ENCODE results near the gene NDE1. TPM values are rescaled to one million over a fixed set of nuclear protein-coding genes. Genes with fewer than 3 reads are reported as not detected.
A peak's percentile ranks its signal among the peaks of the same experiment; 100 is the strongest.

The NDE1 gene
- polyA plus RNA-seq, 1 experiment = 25.6 TPM

DNA sequence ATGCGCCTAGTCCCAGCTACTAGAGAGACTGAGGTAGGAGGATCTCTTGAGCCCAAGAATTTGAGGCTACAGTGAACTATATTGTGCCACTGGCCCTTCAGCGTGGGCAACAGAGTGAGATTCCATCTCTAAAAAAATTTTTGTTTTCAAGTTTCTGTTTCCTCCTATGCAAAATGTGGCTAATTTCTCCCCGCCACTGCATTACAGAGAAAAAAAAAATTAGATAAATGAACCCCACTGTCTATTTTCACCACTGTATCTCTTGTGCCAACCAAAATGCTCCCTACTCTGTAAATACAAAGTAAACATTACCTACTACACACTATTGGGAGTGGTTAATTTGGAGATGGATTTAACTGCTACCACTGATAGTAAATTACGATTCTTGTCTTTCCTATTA, 9.1 kb upstream of the NDE1 start:
- no peak for DNase-seq (ENCODE audit: low read depth)
- no peak overlapping the region for H3K4me3 ChIP-seq (ENCODE audit: low read depth, low read length)
- TF ChIP-seq, protein P1, sequence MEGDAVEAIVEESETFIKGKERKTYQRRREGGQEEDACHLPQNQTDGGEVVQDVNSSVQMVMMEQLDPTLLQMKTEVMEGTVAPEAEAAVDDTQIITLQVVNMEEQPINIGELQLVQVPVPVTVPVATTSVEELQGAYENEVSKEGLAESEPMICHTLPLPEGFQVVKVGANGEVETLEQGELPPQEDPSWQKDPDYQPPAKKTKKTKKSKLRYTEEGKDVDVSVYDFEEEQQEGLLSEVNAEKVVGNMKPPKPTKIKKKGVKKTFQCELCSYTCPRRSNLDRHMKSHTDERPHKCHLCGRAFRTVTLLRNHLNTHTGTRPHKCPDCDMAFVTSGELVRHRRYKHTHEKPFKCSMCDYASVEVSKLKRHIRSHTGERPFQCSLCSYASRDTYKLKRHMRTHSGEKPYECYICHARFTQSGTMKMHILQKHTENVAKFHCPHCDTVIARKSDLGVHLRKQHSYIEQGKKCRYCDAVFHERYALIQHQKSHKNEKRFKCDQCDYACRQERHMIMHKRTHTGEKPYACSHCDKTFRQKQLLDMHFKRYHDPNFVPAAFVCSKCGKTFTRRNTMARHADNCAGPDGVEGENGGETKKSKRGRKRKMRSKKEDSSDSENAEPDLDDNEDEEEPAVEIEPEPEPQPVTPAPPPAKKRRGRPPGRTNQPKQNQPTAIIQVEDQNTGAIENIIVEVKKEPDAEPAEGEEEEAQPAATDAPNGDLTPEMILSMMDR (IDR thresholded peaks at IDR 0.05; ENCODE audit: insufficient read depth, low read depth, low read length) = no peak
- ChIA-PET POLR2A (no interaction called here), CTCF (interaction anchor here (0.6 kb wide), 1 partner anchor 431 kb away, joined by 3 read pairs; no protein-coding TSS in a partner anchor)
- no peaks in the 10 kb centered on the region for H3K27me3 ChIP-seq (ENCODE audit: control insufficient read depth, insufficient read depth, low read length)
- H3K36me3 ChIP-seq (ENCODE audit: control insufficient read depth, insufficient read depth, low read length) = peaks cover 5% of the 10 kb centered on the region

DNA sequence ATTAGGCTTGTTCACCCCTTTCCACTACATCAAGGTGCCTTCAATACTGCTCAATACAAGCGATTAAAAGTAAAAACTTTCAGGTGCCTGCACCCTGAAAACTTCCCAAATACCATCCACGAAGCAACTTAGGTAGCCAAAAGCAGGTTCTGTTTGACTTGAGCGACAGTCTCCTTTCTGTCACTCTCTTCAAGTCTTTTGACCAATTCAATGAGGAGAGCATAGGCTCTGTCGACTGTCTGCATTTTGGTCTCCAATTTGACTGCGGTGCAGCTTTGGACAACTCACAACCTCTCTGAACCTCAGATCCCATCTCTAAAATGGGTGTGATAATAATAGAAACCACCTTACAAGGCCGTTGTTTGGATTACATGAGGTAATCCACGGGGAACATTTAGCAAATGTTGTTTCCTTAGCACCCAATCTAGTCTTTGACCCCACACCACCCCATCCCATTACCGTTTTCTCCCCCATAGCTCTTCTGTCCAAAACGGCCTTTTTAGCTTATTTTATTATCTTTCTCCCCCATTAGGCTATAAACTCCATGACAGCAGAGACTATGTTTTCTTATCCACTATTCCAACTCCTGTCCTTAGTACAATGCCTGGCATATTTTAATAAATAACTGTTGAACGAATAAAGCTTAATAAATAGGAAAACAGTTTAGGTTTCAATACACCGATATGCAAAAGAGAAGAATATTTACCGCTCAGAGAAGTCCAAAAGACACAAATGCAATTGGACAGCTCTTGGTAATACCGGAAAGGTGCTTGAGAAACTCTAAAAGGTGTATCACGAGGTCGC, 8.1 kb upstream of the NDE1 start:
- ChIA-PET POLR2A (no interaction called here), CTCF (interaction anchor here (0.6 to 2.7 kb wide), 4 partner anchors 20 to 430 kb away, joined by 3 to 10 read pairs (median 4); no protein-coding TSS in a partner anchor)
- DNase-seq (ENCODE audit: low read depth) = no peak
- peaks cover 4% of the 10 kb centered on the region for H3K36me3 ChIP-seq (ENCODE audit: control insufficient read depth, insufficient read depth, low read length)
- H3K27me3 ChIP-seq (ENCODE audit: control insufficient read depth, insufficient read depth, low read length) = no peaks in the 10 kb centered on the region
- H3K4me3 ChIP-seq (ENCODE audit: low read depth, low read length) = peak overlapping the region; percentile 99
- TF ChIP-seq, protein P1 (IDR thresholded peaks at IDR 0.05; ENCODE audit: insufficient read depth, low read depth, low read length) = no peak

DNA sequence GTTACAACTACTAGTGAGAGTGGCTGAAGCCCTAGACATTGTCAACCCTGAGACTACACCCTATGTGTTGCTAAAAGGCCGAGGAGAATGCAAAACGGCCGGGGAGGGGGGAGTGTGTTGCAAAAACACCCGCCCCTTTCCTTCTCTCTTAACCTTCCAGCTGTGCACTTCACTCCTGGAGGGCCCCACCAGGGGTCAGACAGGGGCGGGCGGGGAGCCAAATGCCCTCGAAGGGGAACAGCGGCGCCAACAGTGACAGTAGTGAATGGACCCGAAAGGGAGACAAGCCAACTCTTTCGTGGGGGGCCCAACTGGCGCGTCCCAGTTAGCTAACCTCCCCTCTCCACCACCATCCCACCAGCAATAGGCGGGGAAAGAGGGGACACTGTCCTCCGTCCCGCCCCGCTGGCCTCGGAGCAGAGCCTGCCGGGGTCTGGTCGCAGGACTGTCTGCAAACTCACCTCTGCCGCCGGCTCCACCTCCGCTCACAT, 7.4 kb upstream of the NDE1 start:
- Histone ChIP-seq H3K36me3 (ENCODE audit: control insufficient read depth, insufficient read depth, low read length) (no peaks in the 10 kb centered on the region), H3K4me3 (ENCODE audit: low read depth, low read length) (peak overlapping the region; percentile 99), H3K27me3 (ENCODE audit: control insufficient read depth, insufficient read depth, low read length) (no peaks in the 10 kb centered on the region)
- POLR2A ChIA-PET = interaction anchor here (0.6 kb wide), 1 partner anchor 1264 kb away, joined by 14 read pairs; no protein-coding TSS in a partner anchor
- DNase-seq (ENCODE audit: low read depth) = no peak
- CTCF ChIA-PET = interaction anchor here (0.6 to 2.7 kb wide), 6 partner anchors 11 to 535 kb away, joined by 3 to 10 read pairs (median 4); no protein-coding TSS in a partner anchor
- TF ChIP-seq, protein P1 (IDR thresholded peaks at IDR 0.05; ENCODE audit: insufficient read depth, low read depth, low read length) = peak; percentile 48

DNA sequence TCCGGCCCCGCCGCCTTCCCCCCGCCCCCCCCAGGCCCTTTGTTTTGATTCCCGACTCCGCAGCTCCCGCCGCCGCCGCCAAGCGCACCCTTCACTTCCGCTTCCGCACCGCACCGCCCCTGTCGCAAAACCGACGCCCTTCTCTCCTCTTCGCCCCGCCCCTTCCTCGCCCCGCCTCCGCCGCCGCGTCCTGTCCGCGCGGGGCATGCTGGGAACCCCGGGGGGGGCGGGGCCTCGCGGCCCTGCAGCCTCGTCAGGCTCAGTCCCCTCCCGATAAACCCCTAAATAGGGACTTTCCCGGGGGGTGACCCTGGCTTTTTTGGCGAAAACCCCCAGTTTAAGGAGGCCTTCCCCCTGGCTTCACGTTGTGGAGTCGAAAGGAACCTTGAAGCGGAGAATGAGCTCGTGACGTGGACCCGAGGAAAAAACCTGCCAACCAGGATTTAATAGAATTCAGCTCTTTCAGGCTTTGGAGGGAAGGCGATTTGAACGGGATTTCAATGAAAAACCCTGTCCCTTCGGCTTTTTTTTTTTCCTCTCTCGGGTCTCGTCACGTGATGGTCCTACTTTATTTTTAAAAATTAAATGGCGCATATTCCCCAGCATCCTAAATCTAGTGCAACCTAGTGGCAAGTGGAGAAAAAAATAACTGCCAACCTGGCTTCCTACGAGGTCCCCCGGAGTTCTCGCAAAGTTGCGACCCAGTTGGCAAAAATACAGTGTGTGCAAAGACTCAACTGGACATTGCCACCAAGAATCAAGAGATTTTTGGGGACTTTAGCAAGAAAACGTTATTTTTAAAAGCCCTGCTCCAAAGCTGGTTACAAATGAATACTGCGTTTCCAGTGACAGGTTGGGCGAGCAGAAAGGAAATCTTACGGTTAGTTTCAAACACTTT, 6.7 kb upstream of the NDE1 start, which contains the start of gene MARF1:
MARF1 (minus strand) TSS at position 107 of the 898 bp plus-strand sequence. CDS start 3,921 bp downstream, outside the sequence.
- CTCF ChIA-PET = interaction anchor here (0.6 to 2.7 kb wide), 10 partner anchors 10 to 534 kb away, joined by 3 to 10 read pairs (median 4); no protein-coding TSS in a partner anchor

More for the DNA sequence above, 6.7 kb upstream of the NDE1 start, which contains the start of gene MARF1:
- TF ChIP-seq, protein P1 (IDR thresholded peaks at IDR 0.05; ENCODE audit: insufficient read depth, low read depth, low read length) = peak; percentile 59
- POLR2A ChIA-PET = interaction anchor here (0.6 kb wide), 2 partner anchors 587 to 1265 kb away, joined by 3 to 14 read pairs; no protein-coding TSS in a partner anchor
- Histone ChIP-seq H3K36me3 (ENCODE audit: control insufficient read depth, insufficient read depth, low read length) (no peaks in the 10 kb centered on the region), H3K27me3 (ENCODE audit: control insufficient read depth, insufficient read depth, low read length) (no peaks in the 10 kb centered on the region), H3K4me3 (ENCODE audit: low read depth, low read length) (peak within 1 kb of the TSS; percentile 99)
- DNase-seq (ENCODE audit: low read depth) = peak; percentile 46

All from BJ (cell line).